ENCODE results near the gene ADGRD2. TPM values are rescaled to one million over a fixed set of nuclear protein-coding genes. Genes with fewer than 3 reads are reported as not detected.

The ADGRD2 gene
- polyA plus RNA-seq, 1 donor from 2014 or later = not detected

- Mint-ChIP-seq H3K36me3 (no peaks in the 10 kb centered on the region), H3K27me3 (peaks cover 5% of the 10 kb centered on the region), H3K4me1 (no peaks in the 10 kb centered on the region), H3K4me3 (no peak overlapping the region), H3K27ac (no peak overlapping the region), H3K9me3 (peaks cover 6% of the 10 kb centered on the region in 3 donors)
Measured at GRCh38 chr9:124458441-124458840, 8.2 kb downstream of the ADGRD2 start.

GRCh38 chr9:124462739-124463138 lies 12.5 kb downstream of the ADGRD2 start:
- H3K27ac Mint-ChIP-seq = no peak overlapping the region
- no peak overlapping the region for H3K4me3 Mint-ChIP-seq
- no peaks in the 10 kb centered on the region for H3K36me3 Mint-ChIP-seq
- H3K9me3 Mint-ChIP-seq = peaks cover 6% of the 10 kb centered on the region in 3 donors
- H3K4me1 Mint-ChIP-seq = no peaks in the 10 kb centered on the region
- H3K27me3 Mint-ChIP-seq = peaks cover 4% of the 10 kb centered on the region

- Mint-ChIP-seq H3K4me3 (no peak overlapping the region), H3K9me3 (peaks cover 3 to 6% (median 3%) of the 10 kb centered on the region in 3 donors)
Measured at GRCh38 chr9:124465736-124466135, 15.5 kb downstream of the ADGRD2 start.

GRCh38 chr9:124467410-124468060 lies 17.3 kb downstream of the ADGRD2 start:
- Mint-ChIP-seq H3K4me3 (no peak overlapping the region), H3K9me3 (peaks cover 0 to 6% (median 3%) of the 10 kb centered on the region in 3 donors), H3K27ac (no peak overlapping the region), H3K36me3 (no peaks in the 10 kb centered on the region), H3K4me1 (peaks cover 0 to 5% (median 5%) of the 10 kb centered on the region in 3 donors), H3K27me3 (peaks cover 6% of the 10 kb centered on the region)

More at GRCh38 chr9:124465736-124466135, 15.5 kb downstream of the ADGRD2 start:
- Mint-ChIP-seq H3K27me3 (peaks cover 5% of the 10 kb centered on the region), H3K27ac (no peak overlapping the region), H3K36me3 (no peaks in the 10 kb centered on the region), H3K4me1 (peaks cover 0 to 5% (median 5%) of the 10 kb centered on the region in 3 donors)

GRCh38 chr9:124468061-124468740 lies 17.9 kb downstream of the ADGRD2 start:
- H3K4me1 Mint-ChIP-seq = peaks cover 0 to 5% (median 5%) of the 10 kb centered on the region in 3 donors
- H3K36me3 Mint-ChIP-seq = no peaks in the 10 kb centered on the region
- H3K27ac Mint-ChIP-seq = no peak overlapping the region
- peaks cover 11% of the 10 kb centered on the region for H3K27me3 Mint-ChIP-seq
- H3K4me3 Mint-ChIP-seq = peak overlapping the region in 1 of 4 donors; percentile 65
- peaks cover 0 to under 1% (median 0%) of the 10 kb centered on the region in 3 donors for H3K9me3 Mint-ChIP-seq

- Mint-ChIP-seq H3K27me3 (peaks cover 11% of the 10 kb centered on the region), H3K4me3 (no peak overlapping the region), H3K36me3 (no peaks in the 10 kb centered on the region), H3K9me3 (no peaks in the 10 kb centered on the region), H3K27ac (no peak overlapping the region), H3K4me1 (peaks cover 0 to 6% (median 5%) of the 10 kb centered on the region in 3 donors)
Measured at GRCh38 chr9:124469011-124469832, 19.0 kb downstream of the ADGRD2 start.

- H3K27ac Mint-ChIP-seq = no peak overlapping the region
- H3K27me3 Mint-ChIP-seq = peaks cover 11% of the 10 kb centered on the region
- H3K36me3 Mint-ChIP-seq = no peaks in the 10 kb centered on the region
- H3K4me3 Mint-ChIP-seq = no peak overlapping the region
- H3K9me3 Mint-ChIP-seq = no peaks in the 10 kb centered on the region
- peaks cover 0 to 6% (median 5%) of the 10 kb centered on the region in 3 donors for H3K4me1 Mint-ChIP-seq
Measured at GRCh38 chr9:124470306-124470705, 20.1 kb downstream of the ADGRD2 start.

- H3K4me1 Mint-ChIP-seq = peaks cover 0 to 6% (median 5%) of the 10 kb centered on the region in 3 donors
- no peaks in the 10 kb centered on the region for H3K9me3 Mint-ChIP-seq
- no peak overlapping the region for H3K27ac Mint-ChIP-seq
- peaks cover 11% of the 10 kb centered on the region for H3K27me3 Mint-ChIP-seq
- no peaks in the 10 kb centered on the region for H3K36me3 Mint-ChIP-seq
- H3K4me3 Mint-ChIP-seq = no peak overlapping the region
Measured at GRCh38 chr9:124470726-124471125, 20.5 kb downstream of the ADGRD2 start.

GRCh38 chr9:124471761-124472160 lies 21.5 kb downstream of the ADGRD2 start:
- no peak overlapping the region for H3K27ac Mint-ChIP-seq
- peaks cover 18% of the 10 kb centered on the region for H3K27me3 Mint-ChIP-seq
- no peak overlapping the region for H3K4me3 Mint-ChIP-seq

GRCh38 chr9:124472770-124473169 lies 22.5 kb downstream of the ADGRD2 start:
- Mint-ChIP-seq H3K9me3 (no peaks in the 10 kb centered on the region), H3K4me1 (peaks cover 0 to 6% (median 5%) of the 10 kb centered on the region in 3 donors), H3K27me3 (peaks cover 15% of the 10 kb centered on the region), H3K36me3 (no peaks in the 10 kb centered on the region), H3K4me3 (no peak overlapping the region), H3K27ac (no peak overlapping the region)

More at GRCh38 chr9:124471761-124472160, 21.5 kb downstream of the ADGRD2 start:
- H3K36me3 Mint-ChIP-seq = no peaks in the 10 kb centered on the region
- H3K4me1 Mint-ChIP-seq = peaks cover 0 to 6% (median 5%) of the 10 kb centered on the region in 3 donors
- H3K9me3 Mint-ChIP-seq = no peaks in the 10 kb centered on the region

- Mint-ChIP-seq H3K27me3 (peaks cover 16% of the 10 kb centered on the region), H3K4me3 (no peak overlapping the region), H3K9me3 (no peaks in the 10 kb centered on the region), H3K4me1 (peaks cover 0 to 6% (median 5%) of the 10 kb centered on the region in 3 donors), H3K36me3 (no peaks in the 10 kb centered on the region), H3K27ac (no peak overlapping the region)
Measured at GRCh38 chr9:124473310-124473709, 23.1 kb downstream of the ADGRD2 start.

- Mint-ChIP-seq H3K27me3 (peaks cover 22% of the 10 kb centered on the region), H3K4me3 (no peak overlapping the region), H3K4me1 (peaks cover 0 to 1% (median 0%) of the 10 kb centered on the region in 3 donors), H3K36me3 (no peaks in the 10 kb centered on the region), H3K9me3 (no peaks in the 10 kb centered on the region), H3K27ac (no peak overlapping the region)
Measured at GRCh38 chr9:124474151-124474550, 23.9 kb downstream of the ADGRD2 start.

- H3K36me3 Mint-ChIP-seq = no peaks in the 10 kb centered on the region
- H3K27ac Mint-ChIP-seq = no peak overlapping the region
- H3K4me1 Mint-ChIP-seq = peaks cover 0 to 5% (median 1%) of the 10 kb centered on the region in 3 donors
- no peak overlapping the region for H3K4me3 Mint-ChIP-seq
- H3K27me3 Mint-ChIP-seq = peaks cover 27% of the 10 kb centered on the region
- no peaks in the 10 kb centered on the region for H3K9me3 Mint-ChIP-seq
Measured at GRCh38 chr9:124475158-124475867, 25.1 kb downstream of the ADGRD2 start.

- Mint-ChIP-seq H3K9me3 (no peaks in the 10 kb centered on the region), H3K27me3 (peaks cover 29% of the 10 kb centered on the region), H3K4me3 (no peak overlapping the region), H3K27ac (peak overlapping the region in 1 of 3 donors; percentile 39), H3K36me3 (no peaks in the 10 kb centered on the region), H3K4me1 (peaks cover 0 to 6% (median 1%) of the 10 kb centered on the region in 3 donors)
Measured at GRCh38 chr9:124475868-124476690, 25.8 kb downstream of the ADGRD2 start.
